Measurements from ENCODE around the gene CDIP1. TPM values are rescaled to one million over a fixed set of nuclear protein-coding genes. Genes with fewer than 3 reads are reported as not detected.
A peak's percentile ranks its signal among the peaks of the same experiment; 100 is the strongest.

Gene CDIP1
- total and polyA plus RNA-seq, 4 donors, result 11.3 to 25.2 (median 12.8) TPM

DNA sequence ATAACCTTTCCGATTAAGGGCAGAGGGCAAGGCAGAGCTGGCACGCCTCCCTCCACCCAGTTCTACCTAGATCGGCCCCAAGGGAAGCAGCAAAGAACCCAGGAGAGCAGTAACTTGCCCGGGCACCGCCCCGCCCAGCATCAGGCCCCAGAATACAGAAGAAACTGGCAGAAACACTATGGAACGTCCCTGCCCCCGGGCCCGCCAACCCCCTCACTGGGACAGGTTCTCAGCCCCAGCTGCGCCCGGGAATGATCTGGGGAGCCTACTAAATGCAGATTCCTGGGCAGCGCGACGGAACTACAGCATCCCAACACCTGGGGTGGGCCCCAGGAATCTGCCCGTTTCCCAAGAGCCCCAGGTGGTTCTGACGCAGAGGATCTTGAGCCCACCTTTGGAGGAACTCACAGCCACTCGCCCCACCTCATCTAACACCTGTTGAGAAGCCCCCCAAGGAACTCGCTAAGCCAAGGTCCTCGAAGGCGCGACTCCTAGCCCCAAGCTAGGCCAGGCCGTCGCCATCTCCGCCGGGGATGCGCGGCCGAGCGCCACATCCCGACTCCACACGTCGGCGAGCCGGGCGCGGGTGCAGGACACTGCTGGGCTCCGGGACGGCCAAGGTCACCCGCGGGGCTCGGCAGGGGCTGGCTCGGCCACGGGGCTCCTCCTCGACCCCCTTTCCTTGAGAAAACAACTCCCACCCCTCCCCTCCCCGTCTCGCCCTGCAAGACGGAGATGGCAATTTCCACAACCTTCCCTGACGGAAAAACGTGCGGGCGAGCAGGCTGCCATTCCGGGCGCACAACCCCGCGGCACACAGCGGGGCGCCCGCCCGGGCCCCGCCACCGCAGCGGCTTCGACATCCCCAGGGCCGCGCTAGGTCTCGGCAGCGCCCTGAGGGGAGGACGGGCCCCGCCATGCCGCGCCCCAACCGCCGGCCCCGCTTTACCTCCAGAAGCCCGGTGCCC, 913 bp downstream of the CDIP1 start:
- Histone ChIP-seq H3K27ac (ENCODE audit: low read depth in 1 of 2, low read length in 1 of 2) (peak overlapping the region; percentile 54 to 85), H3K9me3 (ENCODE audit: control insufficient read depth in 4 of 4, insufficient read depth in 3 of 4, low read length in 3 of 4) (peaks cover 0 to 12% (median under 1%) of the 10 kb centered on the region in 4 donors), H3K4me1 (ENCODE audit: control insufficient read depth in 5 of 5, insufficient read depth in 5 of 5, low read length in 5 of 5) (peaks cover 0 to 10% (median 7%) of the 10 kb centered on the region in 5 donors), H3K27me3 (ENCODE audit: control insufficient read depth in 3 of 3, insufficient read depth in 3 of 3, low read length in 2 of 3) (no peaks in the 10 kb centered on the region), H3K36me3 (ENCODE audit: control insufficient read depth in 4 of 4, insufficient read depth in 4 of 4, low read length in 4 of 4) (peaks cover 0 to 2% (median 0%) of the 10 kb centered on the region in 4 donors), H3K4me3 (peak overlapping the region; percentile 79), H3K9ac (ENCODE audit: insufficient read depth in 1 of 2, low read length in 2 of 2) (peak overlapping the region; percentile 25 to 70)
- ATAC-seq (ENCODE audit: insufficient read depth, low FRiP score), result peak; percentile 19
- TF ChIP-seq CTCF (IDR thresholded peaks at IDR 0.05; ENCODE audit: control extremely low read depth, extremely low read depth), result no peak
- WGBS, 2 donors, result 15 to 20% methylated on average over 60 to 75 of the region's 75 CpGs
- peak in 2 of 3 donors; percentile 30 to 35 for DNase-seq

DNA sequence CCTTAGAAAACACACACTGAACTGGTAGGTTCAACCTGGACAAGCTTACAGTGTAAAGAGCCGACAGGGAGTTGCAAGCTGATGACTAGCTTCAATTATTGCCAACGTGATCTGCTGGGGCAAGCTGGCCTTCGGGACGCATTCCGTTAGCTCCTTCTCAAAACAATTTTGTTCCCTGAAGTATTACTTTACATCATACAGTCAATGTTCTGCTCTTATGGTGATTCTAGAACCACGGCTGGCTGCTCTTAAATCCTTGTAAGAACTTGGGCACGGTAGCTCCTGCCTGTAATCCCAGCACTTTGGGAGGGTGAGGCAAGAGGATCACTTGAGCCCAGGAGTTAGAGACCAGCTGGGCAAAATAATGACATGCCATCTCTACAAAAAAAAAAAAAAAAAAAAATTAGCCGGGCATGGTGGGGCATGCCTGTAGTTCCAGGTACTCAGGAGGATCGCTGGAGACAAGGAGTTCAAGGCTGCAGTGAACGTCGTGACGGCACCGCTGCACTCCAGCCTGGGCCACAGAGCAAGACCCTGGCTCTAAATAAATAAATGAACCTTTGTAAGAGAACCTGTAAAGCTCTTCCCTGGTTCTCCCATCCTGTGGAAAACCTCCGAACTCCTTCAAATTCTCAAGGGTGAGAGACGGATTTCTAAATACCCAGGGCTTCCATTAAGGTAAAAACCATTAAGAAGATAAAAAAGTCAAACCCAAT, 2.0 kb downstream of the CDIP1 start:
- Histone ChIP-seq H3K4me1 (ENCODE audit: control insufficient read depth in 5 of 5, insufficient read depth in 5 of 5, low read length in 5 of 5) (peaks cover 0 to 10% (median 7%) of the 10 kb centered on the region in 5 donors), H3K9me3 (ENCODE audit: control insufficient read depth in 4 of 4, insufficient read depth in 3 of 4, low read length in 3 of 4) (peaks cover 0 to 12% (median 1%) of the 10 kb centered on the region in 4 donors), H3K9ac (ENCODE audit: insufficient read depth in 1 of 2, low read length in 2 of 2) (no peak overlapping the region), H3K27me3 (ENCODE audit: control insufficient read depth in 3 of 3, insufficient read depth in 3 of 3, low read length in 2 of 3) (no peaks in the 10 kb centered on the region), H3K27ac (ENCODE audit: low read depth in 1 of 2, low read length in 1 of 2) (no peak overlapping the region), H3K4me3 (no peak overlapping the region), H3K36me3 (ENCODE audit: control insufficient read depth in 4 of 4, insufficient read depth in 4 of 4, low read length in 4 of 4) (peaks cover 0 to 4% (median 1%) of the 10 kb centered on the region in 4 donors)
- 88 to 94% methylated on average over 15 of the region's 15 CpGs for WGBS, 2 donors
- no peak for ATAC-seq (ENCODE audit: insufficient read depth, low FRiP score)
- DNase-seq, result no peak
- TF ChIP-seq CTCF (IDR thresholded peaks at IDR 0.05; ENCODE audit: control extremely low read depth, extremely low read depth), result no peak

DNA sequence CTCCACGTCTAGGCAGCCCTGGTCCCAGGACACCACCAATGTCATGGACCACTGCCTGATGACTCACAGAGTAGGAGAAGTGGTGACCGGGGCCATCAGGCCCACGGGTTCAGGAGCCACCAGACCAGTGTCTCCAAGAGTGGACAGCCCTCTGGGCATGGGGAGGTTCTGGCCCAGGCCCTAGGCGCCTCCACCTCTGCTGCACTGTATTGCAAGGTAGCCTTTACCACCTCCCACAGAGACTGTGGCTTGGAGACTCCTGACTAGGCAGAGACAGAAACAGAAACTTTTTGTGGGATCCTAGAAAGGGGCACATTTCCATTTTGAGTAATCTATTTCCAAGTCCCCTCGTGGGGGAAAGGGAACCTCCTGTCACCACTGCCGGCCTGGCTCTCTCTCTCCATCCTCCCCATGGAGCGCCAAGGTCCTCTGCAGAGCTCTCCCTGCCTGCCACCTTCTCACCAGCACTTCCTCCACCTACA, 2.9 kb downstream of the CDIP1 start:
- peaks cover 0 to 4% (median 1%) of the 10 kb centered on the region in 4 donors for H3K36me3 ChIP-seq (ENCODE audit: control insufficient read depth in 4 of 4, insufficient read depth in 4 of 4, low read length in 4 of 4)
- 71 to 78% methylated on average over 7 of the region's 7 CpGs for WGBS, 2 donors
- no peak for DNase-seq
- no peak overlapping the region for H3K4me3 ChIP-seq
- H3K27ac ChIP-seq (ENCODE audit: low read depth in 1 of 2, low read length in 1 of 2), result no peak overlapping the region
- peaks cover 0 to 12% (median 1%) of the 10 kb centered on the region in 4 donors for H3K9me3 ChIP-seq (ENCODE audit: control insufficient read depth in 4 of 4, insufficient read depth in 3 of 4, low read length in 3 of 4)
- no peak for ATAC-seq (ENCODE audit: insufficient read depth, low FRiP score)
- no peaks in the 10 kb centered on the region for H3K27me3 ChIP-seq (ENCODE audit: control insufficient read depth in 3 of 3, insufficient read depth in 3 of 3, low read length in 2 of 3)
- H3K4me1 ChIP-seq (ENCODE audit: control insufficient read depth in 5 of 5, insufficient read depth in 5 of 5, low read length in 5 of 5), result peaks cover 0 to 10% (median 7%) of the 10 kb centered on the region in 5 donors
- TF ChIP-seq CTCF (IDR thresholded peaks at IDR 0.05; ENCODE audit: control extremely low read depth, extremely low read depth), result no peak
- H3K9ac ChIP-seq (ENCODE audit: insufficient read depth in 1 of 2, low read length in 2 of 2), result no peak overlapping the region
